K562 (cell line): ENCODE data around the gene CCND3. TPM values are rescaled to one million over a fixed set of nuclear protein-coding genes. Genes with fewer than 3 reads are reported as not detected.

Experiments used
- DACH1 ChIP-seq: fragments of 450-650 bp; IDR thresholded peaks from 2 replicates; pipeline ENCODE4 v1.6.1; 2018; ENCODE audit not compliant: partially characterized antibody
- ESRRA ChIP-seq: fragments of 450-650 bp; IDR thresholded peaks from 2 replicates; pipeline ENCODE4 v1.6.1; 2014; ENCODE audit warnings: low read depth, mild to moderate bottlenecking, moderate library complexity, borderline replicate concordance
- JUNB ChIP-seq: fragments of 450-650 bp; formaldehyde crosslinking; conservative IDR thresholded peaks from 2 replicates; pipeline ENCODE4 v1.4.0; 2020; ENCODE audit warnings: mild to moderate bottlenecking
- JUND ChIP-seq, 2 experiments: IDR thresholded peaks; 2 replicates in 1 of 2; 3 replicates in 1 of 2; pipeline ENCODE4 v1.6.1; 2011; ENCODE audit warnings: borderline replicate concordance in 2 of 2, low read depth in 2 of 2, low read length in 2 of 2, improper control_type of control experiment in 1 of 2, missing biosample characterization in 1 of 2, missing genetic modification characterization in 1 of 2, missing genetic modification reagents in 1 of 2
- KLF1 ChIP-seq: fragments of 450-650 bp; IDR thresholded peaks from 2 replicates; pipeline ENCODE4 v1.6.1; 2016; ENCODE audit warnings: missing genetic modification characterization, missing compliant biosample characterization
- NCOA1 ChIP-seq: fragments of 450-650 bp; IDR thresholded peaks from 2 replicates; pipeline ENCODE4 v1.6.1; 2016; ENCODE audit warnings: low read depth
- NCOA2 ChIP-seq, 2 experiments: fragments of 450-650 bp; IDR thresholded peaks; 2 replicates each; pipeline ENCODE4 v1.6.1; 2018; ENCODE audit warnings: mild to moderate bottlenecking in 2 of 2, moderate library complexity in 1 of 2; ENCODE audit not compliant: partially characterized antibody in 2 of 2
- NFE2 ChIP-seq: IDR thresholded peaks from 2 replicates; pipeline ENCODE4 v1.6.1; 2014; ENCODE audit warnings: antibody characterized with exemption, low read depth
- REST ChIP-seq, 2 experiments: fragments of 450-650 bp; formaldehyde crosslinking in 1 of 2; IDR thresholded peaks; 2 replicates each; pipeline versions ENCODE4 v1.4.0 to v1.6.1; 2014 to 2020; ENCODE audit warnings: mild to moderate bottlenecking in 2 of 2, borderline replicate concordance in 1 of 2, low read depth in 1 of 2
- RFX5 ChIP-seq: IDR thresholded peaks from 2 replicates; pipeline ENCODE4 v1.6.1; 2011; ENCODE audit warnings: low read depth, mild to moderate bottlenecking, improper control_type of control experiment, low read length
- SREBF1 ChIP-seq: fragments of 150-350 bp; IDR thresholded peaks from 2 replicates; pipeline ENCODE4 v1.6.1; 2014; ENCODE audit warnings: antibody characterized with exemption, low read depth, low read length, borderline replicate concordance
- ZNF23 ChIP-seq: fragments of 250-450 bp; sonication (Bioruptor Pico); IDR thresholded peaks from 2 replicates; pipeline ENCODE4 v1.4.0; 2020; ENCODE audit warnings: mild to moderate bottlenecking
- ZNF408 ChIP-seq: fragments of 250-450 bp; sonication (Bioruptor Pico); IDR thresholded peaks from 2 replicates; pipeline ENCODE4 v1.4.0; 2020; ENCODE audit warnings: low read depth, mild to moderate bottlenecking, moderate library complexity
- polyA plus RNA-seq, 8 experiments: library from polyadenylated mRNA; depleted of rRNA in 4 of 8; stranded (reverse) in 5 of 8; unstranded in 3 of 8; fragments of >200 nt; fragmentation: Nextera tagmentation in 2 of 8; fragmentation: Illumina TruSeq in 1 of 8; extraction: Ambion mirVana in 2 of 8; extraction: Trizol in 1 of 8; gene quantifications; 2 replicates each; pipeline versions ENCODE4 v1.2.1 to v1.2.3, GENCODE V29; 2011 to 2014; ENCODE audit warnings: inconsistent platforms in 1 of 8, missing spikeins in 1 of 8
- total RNA-seq, 7 experiments: library from RNA; depleted of rRNA in 6 of 7; stranded (reverse); fragments of >200 nt in 6 of 7; fragmentation: Illumina TruSeq in 2 of 7; extraction: Trizol in 2 of 7; gene quantifications; 2 replicates each; pipeline versions ENCODE4 v1.2.1 to v1.2.3, GENCODE V29; 2011 to 2021; ENCODE audit warnings: low replicate concordance in 1 of 7
- TF ChIP-seq, protein P1 (sequence below): sonication (generic); formaldehyde crosslinking; IDR thresholded peaks from 2 replicates; pipeline ENCODE4 v1.9.0; 2022; ENCODE audit warnings: mild to moderate bottlenecking, missing genetic modification reagents
- TF ChIP-seq, protein P2 (sequence below): fragments of 450-650 bp; formaldehyde crosslinking; IDR thresholded peaks from 2 replicates; pipeline ENCODE4 v1.4.0; 2020; ENCODE audit warnings: mild to moderate bottlenecking, moderate library complexity

Gene CCND3
- total and polyA plus RNA-seq, 9 of the 15 experiments (the other 6 are each of a cell fraction or from before 2014, with no cell fraction given): 21.5 to 204 (median 97.4) TPM

DNA sequence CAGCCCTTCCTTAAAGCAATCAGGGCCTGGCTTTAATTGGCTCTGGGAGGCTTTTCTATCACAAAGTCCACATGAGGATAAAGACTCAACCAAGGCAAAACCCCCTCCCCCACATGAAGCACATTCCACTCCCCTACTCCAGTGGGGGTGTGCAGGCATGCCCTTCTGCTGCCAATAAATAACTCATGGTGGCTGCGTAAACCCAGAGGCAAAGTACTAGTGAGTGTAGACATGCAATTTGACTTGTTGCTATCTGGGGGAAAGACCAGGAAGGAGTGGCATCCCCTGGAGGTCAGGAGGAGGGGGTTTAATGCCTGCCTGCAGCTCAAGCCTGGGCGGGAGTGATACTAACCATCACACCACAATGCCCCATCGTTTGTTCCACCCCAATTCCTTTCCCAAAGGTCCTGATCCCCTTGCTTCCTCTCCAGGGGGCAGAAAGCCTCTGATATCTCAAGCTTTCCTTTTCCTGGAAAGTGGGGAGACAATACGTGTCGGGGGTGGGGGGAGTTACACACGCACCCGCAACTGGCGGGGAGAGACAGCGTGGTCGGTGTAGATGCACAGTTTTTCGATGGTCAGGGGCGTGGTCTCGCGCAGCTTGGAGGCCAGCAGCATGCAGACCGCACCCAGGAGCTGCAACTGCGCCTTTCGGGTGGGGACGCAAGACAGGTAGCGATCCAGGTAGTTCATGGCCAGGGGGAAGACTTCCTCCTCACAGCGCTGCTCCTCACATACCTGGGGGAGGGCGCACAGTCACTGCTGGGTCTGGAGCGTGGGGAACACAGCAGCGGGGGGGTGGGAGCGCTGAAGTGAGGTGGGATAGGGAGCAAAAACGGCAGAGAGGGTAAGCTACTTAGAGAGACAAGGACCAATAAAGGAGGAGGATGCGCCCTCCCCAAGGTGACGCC lies 1.5 kb downstream of the CCND3 start (continued):
- TF ChIP-seq ZNF408: no peak
- TF ChIP-seq, protein P1, sequence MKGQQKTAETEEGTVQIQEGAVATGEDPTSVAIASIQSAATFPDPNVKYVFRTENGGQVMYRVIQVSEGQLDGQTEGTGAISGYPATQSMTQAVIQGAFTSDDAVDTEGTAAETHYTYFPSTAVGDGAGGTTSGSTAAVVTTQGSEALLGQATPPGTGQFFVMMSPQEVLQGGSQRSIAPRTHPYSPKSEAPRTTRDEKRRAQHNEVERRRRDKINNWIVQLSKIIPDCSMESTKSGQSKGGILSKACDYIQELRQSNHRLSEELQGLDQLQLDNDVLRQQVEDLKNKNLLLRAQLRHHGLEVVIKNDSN (CRISPR knock-in tag): 0 out of 2 replicates have a peak, but pooled peaks have one; percentile 28
- TF ChIP-seq ESRRA: no peak
- TF ChIP-seq SREBF1: no peak
- TF ChIP-seq RFX5: no peak
- TF ChIP-seq NFE2: no peak
- no peak for TF ChIP-seq NCOA2 (IDR thresholded peaks at IDR 0.05; ENCODE audit: partially characterized antibody in 2 of 2)
- TF ChIP-seq DACH1: no peak
- TF ChIP-seq KLF1: no peak
- TF ChIP-seq JUNB (CRISPR knock-in tag): no peak
- TF ChIP-seq JUND (IDR thresholded peaks at IDR 0.05; ENCODE audit: borderline replicate concordance, low read depth, low read length): no peak
- no peak for TF ChIP-seq JUND (tag; IDR thresholded peaks at IDR 0.05; ENCODE audit: borderline replicate concordance, low read depth, low read length)
- TF ChIP-seq, protein P2, sequence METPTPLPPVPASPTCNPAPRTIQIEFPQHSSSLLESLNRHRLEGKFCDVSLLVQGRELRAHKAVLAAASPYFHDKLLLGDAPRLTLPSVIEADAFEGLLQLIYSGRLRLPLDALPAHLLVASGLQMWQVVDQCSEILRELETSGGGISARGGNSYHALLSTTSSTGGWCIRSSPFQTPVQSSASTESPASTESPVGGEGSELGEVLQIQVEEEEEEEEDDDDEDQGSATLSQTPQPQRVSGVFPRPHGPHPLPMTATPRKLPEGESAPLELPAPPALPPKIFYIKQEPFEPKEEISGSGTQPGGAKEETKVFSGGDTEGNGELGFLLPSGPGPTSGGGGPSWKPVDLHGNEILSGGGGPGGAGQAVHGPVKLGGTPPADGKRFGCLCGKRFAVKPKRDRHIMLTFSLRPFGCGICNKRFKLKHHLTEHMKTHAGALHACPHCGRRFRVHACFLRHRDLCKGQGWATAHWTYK (CRISPR knock-in tag): no peak
- no peak for TF ChIP-seq ZNF23
- TF ChIP-seq REST (IDR thresholded peaks at IDR 0.05; ENCODE audit: borderline replicate concordance): no peak
- no peak for TF ChIP-seq REST (CRISPR knock-in tag; IDR thresholded peaks at IDR 0.05; ENCODE audit: low read depth)
- 0 out of 2 replicates have a peak, but pooled peaks have one; percentile 1 for TF ChIP-seq NCOA1
